G401.6 (cell line): ENCODE data around the gene ABCA2.

ENCODE experiments used
- FAIRE-seq: peaks from 2 replicates; lab custom pipeline; 2012; peaks lifted over from hg19 to GRCh38; lab: Jason Lieb, UNC

Gene ABCA2

DNA sequence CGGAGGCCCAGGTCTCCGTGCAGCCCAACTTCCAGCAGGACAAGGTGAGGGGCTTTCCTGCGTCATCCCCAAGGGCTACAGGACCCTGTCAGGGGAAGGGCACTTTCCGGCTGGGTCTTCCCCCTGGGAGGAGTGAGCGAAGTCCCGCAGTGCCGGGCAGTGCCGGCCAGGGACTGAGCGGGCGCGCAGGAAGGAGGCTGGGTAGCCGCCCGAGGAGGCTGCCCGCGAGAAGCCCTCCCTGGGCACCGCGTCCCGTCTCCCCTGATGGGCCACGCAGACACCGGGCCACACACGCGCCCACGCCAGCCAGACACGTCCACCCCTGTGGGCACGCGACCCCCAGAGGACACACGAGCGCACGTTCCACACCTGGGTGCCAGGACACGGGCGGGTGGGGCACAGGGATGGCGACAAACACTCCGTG lies 50.4 kb downstream of the ABCA2 start:
- FAIRE-seq: no peak

DNA sequence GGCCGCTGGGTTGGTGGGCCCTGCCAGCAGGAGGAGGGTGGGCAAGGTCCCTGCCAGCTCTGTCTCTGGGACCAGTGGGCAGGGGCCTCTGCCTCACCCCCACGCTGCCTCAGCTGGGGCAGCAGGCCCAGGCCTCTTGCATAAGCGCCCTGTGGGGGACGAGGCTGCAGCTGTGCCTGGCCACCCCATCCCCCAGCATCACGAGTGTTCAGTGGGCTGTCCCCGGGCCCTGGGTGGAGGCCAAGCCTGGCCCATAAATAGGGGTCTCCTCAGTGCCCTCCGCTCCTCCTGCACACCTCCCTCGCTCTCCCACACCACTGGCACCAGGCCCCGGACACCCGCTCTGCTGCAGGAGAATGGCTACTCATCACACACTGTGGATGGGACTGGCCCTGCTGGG lies 50.8 kb downstream of the ABCA2 start, which contains the start of gene PTGDS:
TSS of gene PTGDS (plus strand) at position 282 of the 400 bp plus-strand sequence. CDS start at position 357, 75 bp downstream.
- no peak for FAIRE-seq

DNA sequence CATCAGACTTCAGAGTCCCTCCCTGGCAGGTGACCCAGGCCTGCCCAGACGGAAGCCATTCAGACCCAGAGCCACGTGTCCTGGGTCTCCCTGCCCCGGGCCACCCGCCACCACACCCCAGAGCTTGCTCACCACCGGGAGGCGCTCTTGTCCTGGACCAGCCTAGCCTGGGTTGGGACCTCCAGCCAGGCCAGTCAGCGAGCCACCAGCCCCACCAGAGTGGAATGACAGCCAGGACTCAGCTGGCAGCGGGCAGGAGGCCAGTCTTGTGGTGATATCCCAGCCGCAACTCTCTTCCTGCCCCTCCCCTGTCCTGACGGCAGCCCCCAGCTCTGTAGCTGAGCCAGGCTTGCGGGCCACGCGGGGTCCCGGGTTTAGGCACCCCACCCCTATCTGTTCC lies 52.4 kb downstream of the ABCA2 start:
- FAIRE-seq: no peak

DNA sequence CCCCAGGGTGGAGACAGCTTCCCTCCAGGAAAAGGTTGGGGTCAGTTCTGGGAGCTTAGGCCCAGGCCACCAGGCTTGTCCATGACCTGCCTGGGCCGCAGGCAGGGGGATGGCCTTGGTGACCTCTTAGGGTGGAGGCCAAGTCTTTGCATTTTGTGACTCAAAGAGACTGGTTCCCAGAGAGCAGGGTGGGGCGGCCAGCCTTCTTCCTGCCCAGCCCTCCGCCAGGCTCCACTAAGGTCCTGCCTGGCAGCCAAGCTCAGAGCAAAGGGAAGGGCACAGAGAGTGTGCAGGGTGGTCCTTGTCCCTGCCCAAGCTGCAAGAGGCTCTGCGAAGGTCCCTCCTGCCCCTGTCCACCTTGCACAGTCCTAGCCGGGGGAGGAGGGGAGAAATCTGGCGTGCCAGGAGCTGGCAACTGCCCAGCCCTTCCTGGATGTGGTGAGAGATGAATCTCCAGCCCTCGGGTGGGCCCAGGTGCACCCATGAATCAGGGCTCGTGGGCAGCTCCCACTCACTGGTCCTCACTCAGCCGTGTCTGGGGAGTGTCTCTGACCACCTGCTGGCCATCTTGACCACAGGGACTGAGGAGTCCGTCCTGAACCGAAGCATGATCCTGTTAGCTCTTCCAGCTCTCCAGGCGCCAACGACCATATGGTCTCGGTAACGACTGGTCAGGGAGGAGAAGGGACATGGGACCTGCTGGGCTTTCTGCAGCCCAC lies 53.1 kb downstream of the ABCA2 start:
- no peak for FAIRE-seq

DNA sequence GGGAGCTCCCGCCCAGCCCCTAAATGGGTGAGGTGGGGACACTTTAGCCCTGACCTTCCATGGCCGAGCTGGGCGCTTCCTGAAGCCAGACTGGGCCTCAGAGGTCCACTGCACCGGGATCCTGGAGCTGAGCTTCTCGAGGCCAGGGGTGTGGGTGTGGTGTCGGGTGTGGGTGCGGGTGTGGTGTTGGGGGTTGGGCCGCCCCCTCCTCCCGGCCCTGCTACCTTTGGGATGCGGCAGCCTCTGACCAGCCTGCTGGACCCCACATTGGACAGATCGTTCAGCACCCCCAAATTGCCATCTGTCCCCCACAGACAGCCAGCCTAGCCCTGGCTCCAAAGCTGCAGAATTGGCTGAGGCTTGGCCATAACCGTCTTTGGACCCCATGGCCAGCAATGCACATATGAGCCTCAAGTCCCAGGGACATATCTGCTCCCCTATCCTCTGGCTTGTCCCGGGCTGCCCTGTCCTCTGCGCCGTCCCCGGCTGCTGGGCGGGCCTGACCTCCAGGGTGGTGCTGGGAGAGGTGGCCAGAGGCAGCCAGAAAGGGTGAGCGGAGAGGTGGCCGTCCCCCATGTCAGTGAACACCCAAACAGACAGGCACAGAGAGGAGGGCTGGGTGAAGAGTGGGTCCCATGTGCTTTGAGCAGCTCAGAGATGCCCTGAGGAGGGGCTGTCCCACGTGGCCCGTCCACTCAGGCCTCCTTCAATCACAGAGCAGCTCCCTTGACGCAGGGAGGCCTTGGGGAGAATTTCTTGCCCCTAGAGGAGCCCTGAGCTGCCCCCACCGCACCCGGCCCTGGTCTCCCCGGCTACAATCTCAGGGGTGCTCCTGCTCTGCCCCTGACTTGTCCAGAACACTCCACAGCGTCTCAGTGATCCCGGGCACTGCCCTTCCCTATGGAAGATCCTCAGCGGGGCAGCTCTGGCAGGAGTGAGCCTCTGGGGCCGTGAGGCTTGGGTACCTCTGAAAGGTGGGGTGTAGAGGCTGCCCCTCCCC lies 54.1 kb downstream of the ABCA2 start:
- FAIRE-seq: no peak

DNA sequence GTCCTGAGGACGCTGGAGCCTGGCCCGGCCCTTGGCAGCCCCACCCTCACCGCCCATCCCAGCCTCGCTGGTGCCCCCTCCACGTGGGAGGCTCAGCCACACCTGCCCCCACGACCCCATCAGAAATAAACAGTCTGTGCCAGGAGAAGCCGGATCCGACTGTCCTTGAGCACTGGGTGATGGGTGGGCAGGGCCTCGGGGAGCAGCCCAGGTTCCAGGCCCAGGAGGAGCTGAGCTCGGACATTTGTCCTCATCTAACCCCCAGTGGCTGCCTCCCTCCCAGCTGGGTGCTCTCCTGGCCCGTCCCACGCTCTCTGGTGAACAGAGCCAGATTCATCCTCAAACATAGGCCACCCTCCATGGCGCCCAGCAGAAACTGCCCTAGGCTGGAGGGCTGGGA lies 55.3 kb downstream of the ABCA2 start:
- FAIRE-seq: no peak

DNA sequence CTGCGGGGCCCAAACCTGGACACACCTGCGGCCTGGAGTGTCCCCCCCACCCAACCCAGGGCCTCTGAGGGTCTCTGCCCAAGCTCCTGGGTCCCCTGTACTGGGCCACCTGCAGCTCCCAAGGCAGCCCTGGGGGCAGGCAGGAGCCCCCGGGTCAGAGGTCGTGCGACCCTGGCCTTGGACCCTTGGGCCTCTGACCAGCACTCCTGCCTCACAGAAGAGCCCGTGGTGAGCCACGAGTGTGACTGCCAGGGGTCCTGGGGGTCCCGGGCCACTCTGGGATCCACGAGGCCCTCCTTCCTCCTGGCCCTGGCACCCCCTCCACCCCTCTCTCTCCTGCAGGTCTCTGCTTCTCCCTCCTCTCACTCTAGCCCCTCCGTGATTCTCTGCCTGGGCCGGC lies 55.7 kb downstream of the ABCA2 start:
- no peak for FAIRE-seq

DNA sequence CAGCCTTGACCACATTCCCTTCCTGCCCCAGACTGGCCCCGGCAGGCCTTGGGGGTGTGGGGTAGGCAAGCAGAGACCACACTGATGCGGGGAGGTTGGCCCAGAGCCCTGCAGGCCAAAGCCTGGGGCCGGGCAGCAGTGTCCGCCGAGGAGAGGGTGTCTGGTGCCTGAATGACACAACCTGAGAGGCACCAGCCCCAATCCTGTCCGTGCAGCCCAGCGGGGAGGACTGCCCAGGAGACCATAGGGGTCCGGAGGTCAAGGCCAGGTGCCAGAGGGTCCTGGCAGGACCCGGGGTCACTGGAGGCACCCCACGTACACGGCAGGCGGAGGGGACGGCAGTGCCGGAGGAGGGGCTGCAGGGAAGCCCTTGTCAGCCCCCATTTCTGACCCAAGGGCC lies 56.3 kb downstream of the ABCA2 start:
- FAIRE-seq: no peak

DNA sequence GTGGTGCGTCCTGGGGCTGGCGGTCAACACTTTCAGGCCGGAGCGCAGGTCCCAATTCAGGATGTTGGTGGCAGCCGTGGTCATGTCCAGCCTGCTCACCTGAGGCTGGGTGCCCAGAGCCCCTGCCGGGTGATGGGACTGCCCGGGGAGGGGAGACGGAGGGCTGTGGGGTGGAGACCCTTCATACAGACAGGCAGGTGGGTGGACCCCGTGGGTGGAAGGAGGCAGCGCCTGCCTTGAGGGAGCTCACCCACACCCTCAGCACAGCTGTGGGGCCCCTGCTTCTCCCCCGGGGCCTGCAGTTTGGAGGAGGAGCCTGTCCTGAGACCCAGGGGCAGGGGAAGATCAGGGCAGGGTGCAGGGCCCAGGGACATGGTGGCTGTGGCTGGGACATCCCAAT lies 57.7 kb downstream of the ABCA2 start:
- FAIRE-seq: no peak

DNA sequence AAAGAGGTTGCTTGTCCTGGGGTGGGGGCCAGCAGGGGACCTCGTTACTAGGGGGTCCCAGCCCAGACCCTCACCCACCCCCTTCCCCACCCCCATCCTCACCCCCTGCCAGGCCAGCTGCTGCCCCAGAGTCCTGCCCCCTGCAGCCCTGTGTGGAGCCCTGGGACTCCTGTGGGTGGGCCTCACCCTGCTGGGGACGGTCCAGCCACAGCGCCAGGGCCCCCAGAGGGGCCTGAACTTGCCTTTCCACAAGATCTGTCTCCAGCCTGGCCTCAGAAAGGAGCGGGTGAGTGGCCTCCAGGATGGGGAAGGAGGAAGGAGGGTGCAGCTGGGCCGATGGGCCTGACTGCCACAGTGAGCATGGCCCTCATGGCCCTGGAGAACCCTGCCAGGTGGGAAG lies 58.3 kb downstream of the ABCA2 start:
- no peak for FAIRE-seq

DNA sequence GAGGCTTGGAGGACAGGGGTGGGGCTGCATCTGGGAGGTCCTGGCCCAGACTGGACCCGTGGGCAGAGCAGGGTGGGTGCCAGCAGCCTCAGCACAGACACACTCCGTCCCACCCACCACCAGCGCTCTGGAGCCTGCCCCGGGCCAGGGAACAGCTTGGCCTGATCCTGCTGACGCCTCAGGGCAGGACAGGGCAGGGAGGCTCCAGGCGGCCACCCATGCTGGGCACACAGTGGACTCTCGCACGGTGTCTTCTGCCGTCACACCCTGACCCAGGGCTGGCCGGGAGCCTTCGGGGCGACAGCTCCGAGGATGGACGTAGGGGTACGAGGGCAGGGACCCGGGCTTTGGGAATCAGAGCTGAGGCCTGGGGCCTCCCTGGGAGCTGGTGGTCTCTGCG lies 58.9 kb downstream of the ABCA2 start:
- no peak for FAIRE-seq

DNA sequence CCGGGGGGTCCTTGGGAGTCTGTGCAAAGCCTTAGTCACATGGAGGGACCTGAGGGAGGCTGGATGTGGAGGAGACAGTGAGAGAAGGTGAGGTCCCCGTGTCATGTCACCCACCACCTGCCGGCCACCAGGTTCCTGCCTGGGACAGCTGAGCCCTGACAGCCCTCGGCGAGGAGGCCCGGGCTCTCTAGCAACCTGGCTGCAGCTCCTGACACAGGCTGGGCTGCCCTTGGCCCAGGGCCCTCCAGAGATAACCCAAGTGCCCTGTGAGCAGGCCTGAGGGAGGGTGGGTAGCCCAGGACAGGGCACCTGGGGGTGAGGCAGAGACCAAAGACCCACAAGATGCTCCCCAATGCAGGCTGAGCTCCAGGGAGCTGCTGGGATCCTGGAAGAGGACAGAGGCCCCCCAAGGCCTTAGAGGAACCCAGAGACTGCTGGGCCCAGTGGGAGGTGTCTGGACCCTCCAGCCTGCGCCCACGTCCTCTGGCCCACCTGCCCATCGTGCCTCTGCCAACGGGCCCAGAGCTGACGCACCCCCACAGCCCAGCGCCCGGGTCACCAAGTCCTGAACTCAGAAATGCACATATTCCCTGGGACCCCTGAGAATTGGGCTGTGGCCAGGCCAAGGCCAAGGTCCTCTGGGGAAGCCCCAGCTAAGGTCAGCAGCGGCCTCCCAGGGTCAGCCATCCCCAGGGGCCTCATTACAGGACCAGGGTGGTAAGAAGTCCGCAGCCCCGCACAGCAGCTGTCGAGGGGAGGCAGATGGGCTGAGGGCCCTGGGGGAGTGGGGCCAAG lies 59.5 kb downstream of the ABCA2 start:
- no peak for FAIRE-seq

DNA sequence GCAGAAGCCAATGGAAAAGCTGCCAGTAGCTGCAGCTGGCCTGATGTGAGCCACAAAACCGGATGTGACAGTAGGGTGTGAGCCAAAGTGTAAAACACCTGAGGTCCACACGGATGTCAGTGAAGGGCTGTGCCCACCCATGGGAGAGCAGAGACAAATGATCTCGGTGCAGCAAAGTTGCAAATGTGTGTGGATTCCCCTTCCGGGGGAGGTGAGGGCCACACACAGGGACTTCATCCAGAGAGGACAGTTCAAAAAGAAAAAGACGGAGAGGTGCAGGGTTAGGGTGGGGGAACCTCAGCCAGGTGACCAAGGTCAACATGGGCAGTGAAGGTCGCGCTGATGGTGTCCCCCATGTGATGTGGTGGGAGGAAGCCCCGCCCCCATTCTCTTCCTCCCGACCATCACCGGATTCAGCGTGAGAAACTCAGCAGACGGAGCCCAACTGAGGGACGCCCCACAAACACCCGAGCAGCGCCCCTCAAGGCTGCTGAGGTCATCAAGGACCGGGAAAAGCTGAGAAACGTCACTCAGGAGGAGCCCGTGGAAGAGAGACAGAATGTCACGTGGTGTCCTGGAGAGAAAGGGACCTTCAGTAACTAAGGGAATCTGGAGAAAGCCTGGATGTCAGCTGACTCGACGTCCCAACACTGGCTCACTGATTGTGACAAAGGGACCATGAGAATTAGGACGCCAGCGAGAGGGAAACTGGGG lies 62.1 kb downstream of the ABCA2 start:
- FAIRE-seq: no peak

DNA sequence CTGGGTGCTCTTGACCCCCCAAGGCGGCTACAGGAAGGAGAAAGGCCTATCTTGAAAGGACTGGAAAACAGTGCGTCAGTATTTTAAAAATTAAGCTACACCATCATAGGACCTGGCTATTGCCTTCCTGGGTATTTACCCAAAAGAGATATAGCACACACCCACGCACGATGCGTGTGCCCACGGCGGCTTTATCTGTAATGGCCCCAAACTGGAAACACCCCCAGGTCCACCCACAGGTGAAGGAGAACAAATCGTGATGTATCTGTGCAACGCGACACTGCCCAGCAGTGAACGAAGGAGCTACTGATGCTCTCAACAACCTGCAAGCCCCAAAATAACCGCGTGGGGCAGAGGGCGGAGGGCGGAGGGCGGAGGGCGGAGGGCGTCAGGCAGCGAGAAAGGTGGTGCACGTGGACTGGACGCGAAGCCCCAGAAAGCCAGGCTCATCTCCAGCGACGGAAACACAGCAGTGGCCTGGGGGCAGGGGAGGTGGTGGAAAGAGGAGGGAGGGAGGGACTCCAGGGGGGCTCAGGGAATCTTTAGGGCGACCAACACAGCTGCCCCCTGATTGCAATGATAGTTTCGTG lies 63.1 kb downstream of the ABCA2 start:
- FAIRE-seq: no peak

DNA sequence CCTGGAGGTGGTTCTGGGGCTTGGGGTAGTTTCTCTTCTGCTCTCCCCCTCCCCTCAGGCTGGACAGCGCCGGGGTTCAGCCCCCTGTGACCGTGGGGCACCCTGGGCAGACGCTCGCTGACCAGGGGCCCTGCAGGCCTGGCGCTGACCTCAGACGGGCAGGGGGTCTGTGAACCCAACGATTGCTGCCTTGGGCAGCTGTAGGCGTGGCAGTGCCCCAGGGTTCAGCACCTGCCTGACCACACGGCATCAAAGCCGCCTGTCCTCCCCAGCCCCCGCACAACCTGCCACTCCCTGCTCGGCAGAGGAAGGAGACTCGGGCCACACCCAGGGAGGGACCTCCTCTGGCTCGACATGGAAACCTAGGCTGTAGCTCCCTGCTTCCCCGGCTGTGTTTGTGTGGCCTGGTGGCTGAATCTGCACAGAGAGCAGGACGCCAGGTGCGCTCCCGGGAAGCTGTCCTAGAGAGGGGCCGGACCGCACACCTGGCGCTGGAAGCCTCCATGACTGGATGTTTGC lies 63.8 kb downstream of the ABCA2 start:
- no peak for FAIRE-seq

DNA sequence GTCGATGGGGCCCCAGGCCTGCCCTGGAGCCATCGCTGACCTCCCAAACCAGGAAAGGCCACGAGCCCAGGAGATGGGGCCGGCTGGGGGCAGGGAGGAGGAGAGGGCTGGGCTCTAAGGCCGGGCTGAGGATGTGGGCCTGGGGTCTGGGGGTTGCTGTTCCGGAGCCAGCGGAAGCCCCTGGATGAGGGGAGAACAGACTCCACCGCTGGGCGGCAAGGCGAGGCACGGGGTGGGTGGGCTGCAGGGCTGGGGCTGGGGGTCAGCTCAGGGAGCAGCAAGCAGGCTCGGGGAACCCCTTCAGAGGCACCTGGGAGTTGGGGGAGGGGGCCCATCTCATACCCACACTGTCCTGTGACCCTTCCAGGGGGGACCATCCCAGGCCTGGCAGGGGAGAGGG lies 64.3 kb downstream of the ABCA2 start:
- FAIRE-seq: no peak

DNA sequence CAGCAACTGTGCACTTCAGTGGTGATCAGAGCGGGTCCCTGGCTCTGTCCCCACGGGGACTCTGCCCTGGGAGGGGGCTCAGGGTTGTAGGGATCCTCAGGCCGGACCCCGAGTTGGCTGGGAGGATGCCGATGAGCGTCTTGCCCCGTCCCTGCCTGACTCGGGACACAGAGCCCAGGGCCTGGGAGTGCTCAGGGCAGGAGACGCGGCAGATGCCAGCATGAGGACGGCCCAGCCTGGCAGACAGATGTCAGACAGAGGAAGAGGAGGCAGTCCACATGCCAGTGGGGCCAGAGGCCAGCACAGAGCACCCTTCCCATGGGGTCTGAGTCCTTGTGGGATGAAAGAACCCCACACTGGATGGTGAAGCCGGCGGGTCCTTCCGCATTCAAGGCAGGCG lies 64.7 kb downstream of the ABCA2 start:
- no peak for FAIRE-seq

DNA sequence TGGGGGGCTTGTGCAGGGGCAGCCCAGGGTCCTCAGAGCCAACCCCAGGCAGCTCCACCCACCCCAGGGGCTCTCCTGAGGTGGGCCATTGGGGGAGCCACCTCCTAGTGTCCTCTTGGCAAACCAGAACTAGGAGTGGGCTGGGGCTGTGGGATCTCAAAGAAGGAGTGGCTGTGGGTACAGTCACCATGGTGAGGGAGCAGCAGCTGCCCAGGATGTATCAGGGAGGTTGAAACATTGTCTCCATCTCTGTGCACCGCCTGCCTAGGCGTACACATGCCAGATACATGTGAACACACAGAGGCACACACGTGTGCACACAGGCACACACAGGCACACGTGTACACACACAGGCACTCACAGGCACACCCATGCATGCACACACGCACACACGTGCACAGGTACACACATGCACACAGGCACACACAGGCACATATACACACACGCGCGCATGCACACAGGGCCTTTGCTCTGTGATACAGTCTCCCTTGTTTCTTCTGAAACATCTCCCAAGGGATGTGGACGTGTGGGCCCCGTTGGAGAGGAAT lies 65.3 kb downstream of the ABCA2 start:
- no peak for FAIRE-seq

DNA sequence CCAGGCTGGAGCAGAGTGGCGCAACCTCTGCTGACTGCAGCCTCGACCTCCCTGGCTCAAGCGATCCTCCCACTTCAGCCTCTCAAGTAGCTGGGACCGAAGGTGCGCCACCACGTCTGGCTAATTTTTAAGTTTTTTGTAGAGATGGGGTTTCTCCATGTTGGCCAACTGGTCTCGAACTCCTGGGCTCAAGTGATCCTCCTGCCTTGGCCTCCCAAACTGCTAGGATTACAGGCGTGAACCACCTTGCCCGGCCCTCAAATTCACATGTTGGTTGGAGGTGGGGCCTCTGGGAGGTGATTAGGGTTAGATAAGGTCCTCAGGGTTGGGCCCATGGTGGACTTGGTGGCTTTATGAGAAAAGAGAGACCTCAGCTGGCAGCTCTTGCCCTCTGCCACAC lies 65.9 kb downstream of the ABCA2 start:
- no peak for FAIRE-seq

DNA sequence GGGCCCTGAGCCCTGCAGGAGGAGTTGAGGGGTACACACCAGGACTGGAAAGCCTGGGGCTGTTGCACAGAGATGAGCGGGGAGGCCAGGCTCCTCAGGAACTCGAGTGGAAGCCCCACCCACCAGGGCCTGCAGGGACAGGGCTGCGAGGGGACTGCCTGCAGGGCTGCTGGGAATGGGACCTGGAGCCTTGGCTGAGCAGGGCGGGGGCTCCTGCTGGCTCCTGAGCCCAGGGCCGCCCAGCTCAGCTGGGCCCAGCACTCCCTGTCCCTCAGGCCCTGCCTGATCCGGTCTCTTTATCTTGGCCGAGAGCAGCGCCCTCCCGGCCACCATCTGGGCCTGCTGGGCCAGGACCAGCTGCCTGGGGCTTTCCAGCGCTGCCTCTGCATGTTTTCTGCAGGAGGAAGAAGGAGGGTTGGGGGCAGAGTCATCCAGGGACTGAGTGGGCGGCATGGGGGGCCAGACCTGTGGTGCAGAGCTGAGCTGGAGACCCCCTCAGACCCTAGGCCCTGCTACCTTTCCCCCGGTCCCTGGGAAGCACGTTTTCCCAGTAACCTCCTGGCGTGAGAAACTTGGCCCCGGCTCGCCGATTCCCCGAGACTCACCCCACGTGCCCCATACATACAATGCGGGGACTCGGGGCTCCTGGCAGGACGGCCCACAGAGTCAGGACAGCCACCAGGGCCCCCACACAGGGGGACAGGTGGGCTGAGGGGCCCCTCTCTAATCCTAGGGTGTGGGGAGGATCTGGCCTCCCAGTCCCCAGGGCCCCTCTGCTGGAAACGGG lies 66.6 kb downstream of the ABCA2 start:
- FAIRE-seq: no peak
